ENCODE measurements around the gene THAP8.

The THAP8 gene

DNA sequence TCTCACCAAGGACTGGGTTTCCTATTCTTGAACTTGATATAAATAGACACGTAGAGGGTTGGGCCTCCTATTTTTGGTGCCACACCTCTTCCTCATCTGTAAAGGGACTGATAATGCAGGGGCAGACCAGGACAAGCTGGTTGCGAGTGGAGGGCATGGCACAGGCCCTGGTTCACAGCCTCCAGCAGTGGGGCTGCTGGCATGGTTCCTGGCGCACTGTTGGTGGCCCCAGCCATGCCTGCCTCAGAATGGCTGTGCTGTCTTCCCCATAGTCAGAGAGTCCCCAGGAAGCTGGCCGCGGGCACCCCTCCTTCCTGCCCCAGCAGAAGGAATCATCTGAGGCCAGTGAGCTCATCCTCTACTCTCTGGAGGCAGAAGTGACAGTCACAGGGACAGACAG, 46.4 kb upstream of the THAP8 start:
- H3K36me3 ChIP-seq (ENCODE audit: insufficient read depth, low read length) = peaks cover 73% of the 10 kb centered on the region; the same call in 1 of the 2 replicates
- no peaks in the 10 kb centered on the region for H3K27me3 ChIP-seq (ENCODE audit: insufficient read depth, low read length, poor library complexity, severe bottlenecking)
- H3K9me3 ChIP-seq (ENCODE audit: insufficient read depth, low read depth, low read length) = no peaks in the 10 kb centered on the region
- H3K4me1 ChIP-seq (ENCODE audit: insufficient read depth, low read length, poor library complexity, severe bottlenecking) = no peaks in the 10 kb centered on the region
- H3F3A ChIP-seq (ENCODE audit: low read depth) = no peaks in the 10 kb centered on the region
- no peaks in the 10 kb centered on the region for H4K20me1 ChIP-seq (ENCODE audit: insufficient read depth, low read length, poor library complexity, severe bottlenecking)
- H3K9me2 ChIP-seq (replicated peaks; ENCODE audit: low read depth, low read length) = no peaks in the 10 kb centered on the region
- H3K4me3 ChIP-seq (ENCODE audit: low read length, poor library complexity, severe bottlenecking) = no peak overlapping the region
- H2AFZ ChIP-seq (ENCODE audit: low read length) = no peak overlapping the region
- no peak overlapping the region for H3K9ac ChIP-seq (ENCODE audit: low read depth, low read length, poor library complexity, severe bottlenecking)
- H3K4me2 ChIP-seq (ENCODE audit: low read depth, low read length, poor library complexity, severe bottlenecking) = no peak overlapping the region
- no peaks in the 10 kb centered on the region for H3K79me2 ChIP-seq (ENCODE audit: insufficient read depth, low read length)
- no peak for TF ChIP-seq EZH2phosphoT487 (IDR thresholded peaks at IDR 0.05; ENCODE audit: borderline replicate concordance)
- TF ChIP-seq, protein P1, sequence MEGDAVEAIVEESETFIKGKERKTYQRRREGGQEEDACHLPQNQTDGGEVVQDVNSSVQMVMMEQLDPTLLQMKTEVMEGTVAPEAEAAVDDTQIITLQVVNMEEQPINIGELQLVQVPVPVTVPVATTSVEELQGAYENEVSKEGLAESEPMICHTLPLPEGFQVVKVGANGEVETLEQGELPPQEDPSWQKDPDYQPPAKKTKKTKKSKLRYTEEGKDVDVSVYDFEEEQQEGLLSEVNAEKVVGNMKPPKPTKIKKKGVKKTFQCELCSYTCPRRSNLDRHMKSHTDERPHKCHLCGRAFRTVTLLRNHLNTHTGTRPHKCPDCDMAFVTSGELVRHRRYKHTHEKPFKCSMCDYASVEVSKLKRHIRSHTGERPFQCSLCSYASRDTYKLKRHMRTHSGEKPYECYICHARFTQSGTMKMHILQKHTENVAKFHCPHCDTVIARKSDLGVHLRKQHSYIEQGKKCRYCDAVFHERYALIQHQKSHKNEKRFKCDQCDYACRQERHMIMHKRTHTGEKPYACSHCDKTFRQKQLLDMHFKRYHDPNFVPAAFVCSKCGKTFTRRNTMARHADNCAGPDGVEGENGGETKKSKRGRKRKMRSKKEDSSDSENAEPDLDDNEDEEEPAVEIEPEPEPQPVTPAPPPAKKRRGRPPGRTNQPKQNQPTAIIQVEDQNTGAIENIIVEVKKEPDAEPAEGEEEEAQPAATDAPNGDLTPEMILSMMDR (conservative IDR thresholded peaks at IDR 0.05; ENCODE audit: low read length) = no peak

DNA sequence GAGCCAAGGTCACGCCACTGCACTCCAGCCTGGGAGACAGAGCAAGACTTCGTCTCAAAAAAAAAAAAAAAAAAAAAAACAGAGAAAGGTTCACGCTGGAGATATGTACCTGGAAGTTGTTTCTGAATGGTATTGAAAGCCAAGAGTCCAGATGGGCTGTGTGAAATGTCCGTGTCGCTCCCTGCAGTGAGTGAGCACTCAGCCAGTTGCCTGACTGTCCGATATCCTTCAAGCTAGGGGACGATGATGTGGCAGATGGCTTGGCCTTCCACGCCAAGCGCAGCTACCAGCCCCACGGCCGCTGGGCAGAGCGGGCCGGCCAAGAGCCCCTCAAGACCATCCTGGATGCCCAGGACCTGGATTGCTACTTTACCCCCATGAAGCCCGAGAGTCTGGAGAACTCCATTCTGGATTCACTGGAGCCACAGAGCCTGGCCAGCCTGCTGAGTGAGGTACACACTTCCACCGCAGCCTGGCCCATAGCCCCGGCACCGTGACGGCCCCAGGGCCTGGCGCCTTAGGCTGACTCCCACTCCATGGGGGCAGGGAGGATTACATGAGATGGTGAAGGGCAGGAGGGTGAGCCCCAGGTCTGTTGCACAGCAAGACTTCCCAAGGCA, 45.2 kb upstream of the THAP8 start:
- H3K4me2 ChIP-seq (ENCODE audit: low read depth, low read length, poor library complexity, severe bottlenecking) = no peak overlapping the region
- TF ChIP-seq EZH2phosphoT487 (IDR thresholded peaks at IDR 0.05; ENCODE audit: borderline replicate concordance) = no peak
- TF ChIP-seq, protein P1 (conservative IDR thresholded peaks at IDR 0.05; ENCODE audit: low read length) = no peak
- no peak overlapping the region for H3K4me3 ChIP-seq (ENCODE audit: low read length, poor library complexity, severe bottlenecking)

DNA sequence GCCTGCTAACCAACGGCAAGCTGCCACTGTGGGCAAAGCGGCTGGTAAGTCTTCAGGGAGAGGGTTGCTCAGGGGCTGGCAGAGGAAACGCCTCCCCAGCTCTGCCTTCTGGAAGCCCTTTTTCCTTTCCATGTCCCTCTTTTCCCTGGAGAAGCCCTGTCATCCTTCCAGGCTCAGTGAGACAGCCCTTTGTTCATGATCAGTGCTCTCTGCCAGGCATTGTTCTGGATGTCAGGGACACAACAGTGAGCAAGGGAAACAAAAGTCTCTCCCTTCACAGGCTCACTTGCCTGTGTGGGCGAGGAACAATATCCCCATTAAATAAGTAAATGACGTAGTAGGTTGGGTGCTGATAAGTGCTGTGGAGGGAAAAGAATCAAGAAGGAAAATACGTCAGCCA, 43.0 kb upstream of the THAP8 start:
- H4K20me1 ChIP-seq (ENCODE audit: insufficient read depth, low read length, poor library complexity, severe bottlenecking) = no peaks in the 10 kb centered on the region
- H3K36me3 ChIP-seq (ENCODE audit: insufficient read depth, low read length) = peaks cover 73% of the 10 kb centered on the region; the same call in 1 of the 2 replicates
- no peaks in the 10 kb centered on the region for H3K79me2 ChIP-seq (ENCODE audit: insufficient read depth, low read length)
- no peaks in the 10 kb centered on the region for H3K4me1 ChIP-seq (ENCODE audit: insufficient read depth, low read length, poor library complexity, severe bottlenecking)
- TF ChIP-seq EZH2phosphoT487 (IDR thresholded peaks at IDR 0.05; ENCODE audit: borderline replicate concordance) = no peak
- TF ChIP-seq, protein P1 (conservative IDR thresholded peaks at IDR 0.05; ENCODE audit: low read length) = no peak
- H3K9ac ChIP-seq (ENCODE audit: low read depth, low read length, poor library complexity, severe bottlenecking) = no peak overlapping the region
- no peaks in the 10 kb centered on the region for H3K9me2 ChIP-seq (replicated peaks; ENCODE audit: low read depth, low read length)
- no peak overlapping the region for H3K4me2 ChIP-seq (ENCODE audit: low read depth, low read length, poor library complexity, severe bottlenecking)
- no peak overlapping the region for H3K4me3 ChIP-seq (ENCODE audit: low read length, poor library complexity, severe bottlenecking)
- H2AFZ ChIP-seq (ENCODE audit: low read length) = no peak overlapping the region
- H3K9me3 ChIP-seq (ENCODE audit: insufficient read depth, low read depth, low read length) = no peaks in the 10 kb centered on the region
- no peaks in the 10 kb centered on the region for H3F3A ChIP-seq (ENCODE audit: low read depth)
- H3K27me3 ChIP-seq (ENCODE audit: insufficient read depth, low read length, poor library complexity, severe bottlenecking) = no peaks in the 10 kb centered on the region

More for the DNA sequence above, 45.2 kb upstream of the THAP8 start:
- Histone ChIP-seq H3K9me3 (ENCODE audit: insufficient read depth, low read depth, low read length) (no peaks in the 10 kb centered on the region), H3K4me1 (ENCODE audit: insufficient read depth, low read length, poor library complexity, severe bottlenecking) (no peaks in the 10 kb centered on the region), H2AFZ (ENCODE audit: low read length) (no peak overlapping the region), H3K79me2 (ENCODE audit: insufficient read depth, low read length) (no peaks in the 10 kb centered on the region), H4K20me1 (ENCODE audit: insufficient read depth, low read length, poor library complexity, severe bottlenecking) (no peaks in the 10 kb centered on the region), H3K9me2 (replicated peaks; ENCODE audit: low read depth, low read length) (no peaks in the 10 kb centered on the region), H3F3A (ENCODE audit: low read depth) (no peaks in the 10 kb centered on the region), H3K27me3 (ENCODE audit: insufficient read depth, low read length, poor library complexity, severe bottlenecking) (no peaks in the 10 kb centered on the region), H3K36me3 (ENCODE audit: insufficient read depth, low read length) (peaks cover 72% of the 10 kb centered on the region; the same call in 1 of the 2 replicates), H3K9ac (ENCODE audit: low read depth, low read length, poor library complexity, severe bottlenecking) (no peak overlapping the region)

Measured in Loucy (cell line).